GM12878 (cell line): ENCODE measurements around the gene MEIOSIN. TPM values are rescaled to one million over a fixed set of nuclear protein-coding genes. Genes with fewer than 3 reads are reported as not detected.

ENCODE experiments used
- BACH1 ChIP-seq: fragments of 450-650 bp; IDR thresholded peaks from 2 replicates; pipeline ENCODE4 v1.6.1; 2017; ENCODE audit warnings: mild to moderate bottlenecking, borderline replicate concordance
- CHD2 ChIP-seq: IDR thresholded peaks from 2 replicates; pipeline ENCODE4 v1.6.1; 2011; ENCODE audit warnings: low read depth, low read length, improper control_type of control experiment, borderline replicate concordance
- E2F8 ChIP-seq: fragments of 450-650 bp; IDR thresholded peaks from 2 replicates; pipeline ENCODE4 v1.6.1; 2018; ENCODE audit warnings: mild to moderate bottlenecking, low read depth, moderate library complexity; ENCODE audit not compliant: partially characterized antibody
- EGR1 ChIP-seq, 2 experiments: IDR thresholded peaks; 1 replicate in 1 of 2; 2 replicates in 1 of 2; pipeline ENCODE4 v1.6.1; 2011 to 2012; ENCODE audit warnings: low read depth in 2 of 2, low read length in 2 of 2, borderline replicate concordance in 1 of 2, mild to moderate bottlenecking in 1 of 2, moderate library complexity in 1 of 2
- EP300 ChIP-seq, 2 experiments: fragments of 150-350 bp in 1 of 2; IDR thresholded peaks; 2 replicates each; pipeline ENCODE4 v1.6.1; 2011 to 2012; ENCODE audit warnings: low read depth in 2 of 2, low read length in 2 of 2, borderline replicate concordance in 1 of 2, improper control_type of control experiment in 1 of 2, inconsistent platforms in 1 of 2; ENCODE audit not compliant: control insufficient read depth in 1 of 2
- EZH2 ChIP-seq: IDR thresholded peaks from 2 replicates; pipeline ENCODE4 v1.6.1; 2012; ENCODE audit warnings: low read depth, mild to moderate bottlenecking, control low read depth, inconsistent platforms, low read length, borderline replicate concordance; ENCODE audit not compliant: control insufficient read depth
- IRF4 ChIP-seq: IDR thresholded peaks from 2 replicates; pipeline ENCODE4 v1.6.1; 2011; ENCODE audit warnings: low read depth, low read length
- JUNB ChIP-seq: IDR thresholded peaks from 2 replicates; pipeline ENCODE4 v1.6.1; 2016; ENCODE audit warnings: antibody characterized with exemption, mild to moderate bottlenecking
- LARP7 ChIP-seq: fragments of 450-650 bp; IDR thresholded peaks from 2 replicates; pipeline ENCODE4 v1.6.1; 2017; ENCODE audit warnings: mild to moderate bottlenecking
- MEF2A ChIP-seq: IDR thresholded peaks from 2 replicates; pipeline ENCODE4 v1.6.1; 2011; ENCODE audit warnings: low read depth, mild to moderate bottlenecking, low read length, moderate library complexity; ENCODE audit not compliant: insufficient read depth
- MXI1 ChIP-seq: fragments of 150-350 bp; IDR thresholded peaks from 2 replicates; pipeline ENCODE4 v1.6.1; 2011; ENCODE audit warnings: low read depth, mild to moderate bottlenecking, inconsistent platforms, low read length, improper control_type of control experiment
- NFYB ChIP-seq: IDR thresholded peaks from 2 replicates; pipeline ENCODE4 v1.6.1; 2011; ENCODE audit warnings: low read depth, mild to moderate bottlenecking, low read length, improper control_type of control experiment, moderate library complexity; ENCODE audit not compliant: insufficient read depth
- POLR2AphosphoS5 ChIP-seq: IDR thresholded peaks from 2 replicates; pipeline ENCODE4 v1.6.1; 2011; ENCODE audit warnings: mild to moderate bottlenecking, low read length, inconsistent platforms
- SPI1 ChIP-seq: IDR thresholded peaks from 2 replicates; pipeline ENCODE4 v1.6.1; 2011; ENCODE audit warnings: low read depth, mild to moderate bottlenecking, low read length, moderate library complexity, borderline replicate concordance; ENCODE audit not compliant: insufficient read depth
- TAF1 ChIP-seq: IDR thresholded peaks from 2 replicates; pipeline ENCODE4 v1.6.1; 2011; ENCODE audit warnings: mild to moderate bottlenecking, low read depth, low read length, borderline replicate concordance
- TCF12 ChIP-seq: IDR thresholded peaks from 2 replicates; pipeline ENCODE4 v1.6.1; 2011; ENCODE audit warnings: low read depth, mild to moderate bottlenecking, low read length
- polyA plus RNA-seq, 11 experiments: library from polyadenylated mRNA; depleted of rRNA in 4 of 11; unstranded in 6 of 11; stranded (reverse) in 5 of 11; fragments of >200 nt; fragmentation: Nextera tagmentation in 4 of 11; fragmentation: Illumina TruSeq in 1 of 11; extraction: Ambion mirVana in 4 of 11; extraction: Trizol in 1 of 11; gene quantifications; 1 replicate in 1 of 11; 2 replicates in 10 of 11; pipeline versions ENCODE4 v1.2.1 to v1.2.3, GENCODE V29; 2011 to 2016; ENCODE audit warnings: inconsistent platforms in 2 of 11, missing spikeins in 2 of 11, low read depth in 1 of 11
- total RNA-seq, 4 experiments: library from RNA; depleted of rRNA in 3 of 4; stranded (reverse); fragments of >200 nt in 3 of 4; fragmentation: Illumina TruSeq in 1 of 4; extraction: Trizol in 1 of 4; gene quantifications; 2 replicates each; pipeline versions ENCODE4 v1.2.1 to v1.2.3, GENCODE V29; 2013 to 2021
- TF ChIP-seq, protein P1 (sequence below): IDR thresholded peaks from 2 replicates; pipeline ENCODE4 v1.6.1; 2011; ENCODE audit warnings: low read depth, low read length, improper control_type of control experiment, borderline replicate concordance
- TF ChIP-seq, protein P2 (sequence below): fragments of 450-650 bp; IDR thresholded peaks from 2 replicates; pipeline ENCODE4 v1.6.1; 2017; ENCODE audit warnings: mild to moderate bottlenecking, moderate library complexity

Gene MEIOSIN
- total and polyA plus RNA-seq, 10 of the 15 experiments (the other 5 are each of a cell fraction or from before 2014, with no cell fraction given): 0.05 to 0.66 (median 0.14) TPM; not detected in 4

GRCh38 chr19:45717131-45717982 is 15.9 kb upstream of the MEIOSIN start (continued):
- TF ChIP-seq MXI1 (peak; percentile 26; the same call in 1 of the 2 replicates), JUNB (peak; percentile 100), EGR1 (IDR thresholded peaks at IDR 0.05; ENCODE audit: borderline replicate concordance in 1 of 2, low read depth in 2 of 2, low read length in 2 of 2) (peak in 1 of 2 experiments; percentile 50; a peak in 2 of 3 replicates), IRF4 (peak; percentile 72), EP300 (IDR thresholded peaks at IDR 0.05; ENCODE audit: borderline replicate concordance in 1 of 2, control insufficient read depth in 1 of 2, low read depth in 2 of 2, low read length in 2 of 2) (peak in 1 of 2 experiments; percentile 51; a peak in 2 of 4 replicates), BACH1 (0 out of 2 replicates have a peak, but pooled peaks have one; percentile 67), NFYB (peak; percentile 65; the same call in 1 of the 2 replicates), EZH2 (peak; percentile 70; the same call in 1 of the 2 replicates), TAF1 (peak; percentile 53; the same call in 1 of the 2 replicates), CHD2 (peak; percentile 82; the same call in 1 of the 2 replicates), LARP7 (peak; percentile 11; the same call in 1 of the 2 replicates), SPI1 (0 out of 2 replicates have a peak, but pooled peaks have one; percentile 1), TCF12 (0 out of 2 replicates have a peak, but pooled peaks have one; percentile 16), POLR2AphosphoS5 (peak; percentile 66), E2F8 (no peak), MEF2A (peak; percentile 57; the same call in 1 of the 2 replicates)
- TF ChIP-seq, protein P1, sequence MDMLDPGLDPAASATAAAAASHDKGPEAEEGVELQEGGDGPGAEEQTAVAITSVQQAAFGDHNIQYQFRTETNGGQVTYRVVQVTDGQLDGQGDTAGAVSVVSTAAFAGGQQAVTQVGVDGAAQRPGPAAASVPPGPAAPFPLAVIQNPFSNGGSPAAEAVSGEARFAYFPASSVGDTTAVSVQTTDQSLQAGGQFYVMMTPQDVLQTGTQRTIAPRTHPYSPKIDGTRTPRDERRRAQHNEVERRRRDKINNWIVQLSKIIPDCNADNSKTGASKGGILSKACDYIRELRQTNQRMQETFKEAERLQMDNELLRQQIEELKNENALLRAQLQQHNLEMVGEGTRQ: peak; percentile 88
- TF ChIP-seq, protein P2, sequence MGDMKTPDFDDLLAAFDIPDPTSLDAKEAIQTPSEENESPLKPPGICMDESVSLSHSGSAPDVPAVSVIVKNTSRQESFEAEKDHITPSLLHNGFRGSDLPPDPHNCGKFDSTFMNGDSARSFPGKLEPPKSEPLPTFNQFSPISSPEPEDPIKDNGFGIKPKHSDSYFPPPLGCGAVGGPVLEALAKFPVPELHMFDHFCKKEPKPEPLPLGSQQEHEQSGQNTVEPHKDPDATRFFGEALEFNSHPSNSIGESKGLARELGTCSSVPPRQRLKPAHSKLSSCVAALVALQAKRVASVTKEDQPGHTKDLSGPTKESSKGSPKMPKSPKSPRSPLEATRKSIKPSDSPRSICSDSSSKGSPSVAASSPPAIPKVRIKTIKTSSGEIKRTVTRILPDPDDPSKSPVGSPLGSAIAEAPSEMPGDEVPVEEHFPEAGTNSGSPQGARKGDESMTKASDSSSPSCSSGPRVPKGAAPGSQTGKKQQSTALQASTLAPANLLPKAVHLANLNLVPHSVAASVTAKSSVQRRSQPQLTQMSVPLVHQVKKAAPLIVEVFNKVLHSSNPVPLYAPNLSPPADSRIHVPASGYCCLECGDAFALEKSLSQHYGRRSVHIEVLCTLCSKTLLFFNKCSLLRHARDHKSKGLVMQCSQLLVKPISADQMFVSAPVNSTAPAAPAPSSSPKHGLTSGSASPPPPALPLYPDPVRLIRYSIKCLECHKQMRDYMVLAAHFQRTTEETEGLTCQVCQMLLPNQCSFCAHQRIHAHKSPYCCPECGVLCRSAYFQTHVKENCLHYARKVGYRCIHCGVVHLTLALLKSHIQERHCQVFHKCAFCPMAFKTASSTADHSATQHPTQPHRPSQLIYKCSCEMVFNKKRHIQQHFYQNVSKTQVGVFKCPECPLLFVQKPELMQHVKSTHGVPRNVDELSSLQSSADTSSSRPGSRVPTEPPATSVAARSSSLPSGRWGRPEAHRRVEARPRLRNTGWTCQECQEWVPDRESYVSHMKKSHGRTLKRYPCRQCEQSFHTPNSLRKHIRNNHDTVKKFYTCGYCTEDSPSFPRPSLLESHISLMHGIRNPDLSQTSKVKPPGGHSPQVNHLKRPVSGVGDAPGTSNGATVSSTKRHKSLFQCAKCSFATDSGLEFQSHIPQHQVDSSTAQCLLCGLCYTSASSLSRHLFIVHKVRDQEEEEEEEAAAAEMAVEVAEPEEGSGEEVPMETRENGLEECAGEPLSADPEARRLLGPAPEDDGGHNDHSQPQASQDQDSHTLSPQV: no peak
